SK-N-SH (cell line): ENCODE results near the gene C6orf141.

Experiments used
- CTCF ChIP-seq: fragments of 200-600 bp; sonication (generic); IDR thresholded peaks from 2 replicates; pipeline ENCODE4 v1.6.1; 2017; ENCODE audit warnings: antibody characterized with exemption, mild to moderate bottlenecking, moderate library complexity
- GABPA ChIP-seq: IDR thresholded peaks from 2 replicates; pipeline ENCODE4 v1.4.0; 2012; ENCODE audit warnings: low read depth, mild to moderate bottlenecking
- MAX ChIP-seq: IDR thresholded peaks from 2 replicates; pipeline ENCODE4 v1.4.0; 2012; ENCODE audit warnings: low read depth

GRCh38 chr6:49565261-49565660, 14.8 kb downstream of the C6orf141 start:
- no peak for TF ChIP-seq CTCF
- TF ChIP-seq GABPA = no peak
- no peak for TF ChIP-seq MAX
